ENCODE data around the gene LRRC2. TPM values are rescaled to one million over a fixed set of nuclear protein-coding genes. Genes with fewer than 3 reads are reported as not detected.
A peak's percentile ranks its signal among the peaks of the same experiment; 100 is the strongest.

LRRC2 gene
- total and polyA plus RNA-seq, 8 donors: 1.0 to 4.6 (median 1.8) TPM; not detected in 1

GRCh38 chr3:46557814-46558183, 8.3 kb downstream of the LRRC2 start:
- 57 to 75% (median 64%) methylated on average over 6 of the region's 6 CpGs for WGBS, 5 donors
- intact Hi-C loops (cut with DNase I; ENCODE audit: low total_unique reads): loop anchor here (5.0 kb wide), 1 partner anchor 70 kb away; no protein-coding TSS in a partner anchor
- Histone ChIP-seq H3K27me3 (no peaks in the 10 kb centered on the region), H3K27ac (peak overlapping the region in 4 of 5 donors; percentile 52 to 80 (median 76)), H3K36me3 (no peaks in the 10 kb centered on the region), H3K4me3 (no peak overlapping the region), H3K4me1 (peaks cover 0 to 19% (median 10%) of the 10 kb centered on the region in 4 donors), H3K9me3 (peaks cover 0 to 6% (median 5%) of the 10 kb centered on the region in 4 donors)
- TF ChIP-seq POLR2AphosphoS5 (IDR thresholded peaks at IDR 0.05) (no peak), POLR2A (IDR thresholded peaks at IDR 0.05) (no peak), CTCF (IDR thresholded peaks at IDR 0.05) (no peak), EP300 (IDR thresholded peaks at IDR 0.05) (no peak)
- no peak for DNase-seq

GRCh38 chr3:46553154-46553553, 12.9 kb downstream of the LRRC2 start:
- H3K36me3 ChIP-seq: peaks cover 0 to 7% (median 2%) of the 10 kb centered on the region in 4 donors
- TF ChIP-seq POLR2A (IDR thresholded peaks at IDR 0.05): no peak
- no peak for TF ChIP-seq EP300 (IDR thresholded peaks at IDR 0.05)
- TF ChIP-seq CTCF (IDR thresholded peaks at IDR 0.05): no peak
- TF ChIP-seq POLR2AphosphoS5 (IDR thresholded peaks at IDR 0.05): no peak
- no peaks in the 10 kb centered on the region for H3K27me3 ChIP-seq
- no peak overlapping the region for H3K4me3 ChIP-seq
- H3K9me3 ChIP-seq: no peaks in the 10 kb centered on the region
- intact Hi-C loops (cut with DNase I; ENCODE audit: low total_unique reads): no loop called here
- H3K4me1 ChIP-seq: peaks cover 0 to 10% (median 3%) of the 10 kb centered on the region in 4 donors
- no peak for DNase-seq
- no peak overlapping the region for H3K27ac ChIP-seq
- 0 to 2% (median 0%) methylated on average over 1 of the region's 1 CpG for WGBS, 5 donors

GRCh38 chr3:46552538-46552937, 13.6 kb downstream of the LRRC2 start:
- Histone ChIP-seq H3K27ac (no peak overlapping the region), H3K4me3 (no peak overlapping the region), H3K36me3 (peaks cover 0 to 7% (median 2%) of the 10 kb centered on the region in 4 donors), H3K9me3 (no peaks in the 10 kb centered on the region), H3K4me1 (peaks cover 0 to 5% (median 0%) of the 10 kb centered on the region in 4 donors), H3K27me3 (no peaks in the 10 kb centered on the region)
- WGBS, 5 donors: 84 to 100% (median 94%) methylated on average over 1 of the region's 1 CpG
- no peak for DNase-seq
- intact Hi-C loops (cut with DNase I; ENCODE audit: low total_unique reads): no loop called here
- no peak for TF ChIP-seq EP300 (IDR thresholded peaks at IDR 0.05)
- no peak for TF ChIP-seq POLR2AphosphoS5 (IDR thresholded peaks at IDR 0.05)
- TF ChIP-seq POLR2A (IDR thresholded peaks at IDR 0.05): no peak
- TF ChIP-seq CTCF (IDR thresholded peaks at IDR 0.05): no peak

GRCh38 chr3:46551615-46552014, 14.5 kb downstream of the LRRC2 start:
- no peak for DNase-seq
- Histone ChIP-seq H3K27me3 (no peaks in the 10 kb centered on the region), H3K36me3 (peaks cover 0 to 7% (median 2%) of the 10 kb centered on the region in 4 donors), H3K9me3 (no peaks in the 10 kb centered on the region), H3K27ac (no peak overlapping the region), H3K4me3 (no peak overlapping the region), H3K4me1 (peaks cover 0 to 5% (median 0%) of the 10 kb centered on the region in 4 donors)
- TF ChIP-seq EP300 (IDR thresholded peaks at IDR 0.05) (no peak), POLR2AphosphoS5 (IDR thresholded peaks at IDR 0.05) (no peak), CTCF (IDR thresholded peaks at IDR 0.05) (no peak), POLR2A (IDR thresholded peaks at IDR 0.05) (no peak)
- 83 to 98% (median 94%) methylated on average over 2 of the region's 2 CpGs for WGBS, 5 donors
- intact Hi-C loops (cut with DNase I; ENCODE audit: low total_unique reads): no loop called here
